Loucy (cell line): ENCODE data around the gene WWC1.

Experiments used
- H2AFZ ChIP-seq: fragments of 200-600 bp; sonication (generic); 2 replicates; pipeline ENCODE4 v1.6.0; 2016; ENCODE audit warnings: antibody characterized with exemption, mild to moderate bottlenecking, low read length, moderate library complexity
- H3F3A ChIP-seq: fragments of 200-600 bp; 2 replicates; pipeline ENCODE4 v1.6.0; 2016; ENCODE audit warnings: antibody characterized with exemption, low read depth, mild to moderate bottlenecking
- H3K27me3 ChIP-seq: fragments of 200-600 bp; sonication (generic); 2 replicates; pipeline ENCODE4 v1.6.1; 2014; ENCODE audit warnings: low read length, mild to moderate bottlenecking; ENCODE audit not compliant: insufficient read depth, poor library complexity, severe bottlenecking
- H3K36me3 ChIP-seq: fragments of 200-600 bp; sonication (generic); 2 replicates; pipeline ENCODE4 v1.6.1; 2016; ENCODE audit warnings: low read length; ENCODE audit not compliant: insufficient read depth
- H3K4me1 ChIP-seq: fragments of 200-600 bp; sonication (generic); 2 replicates; pipeline ENCODE4 v1.5.1; 2014; ENCODE audit warnings: low read length, mild to moderate bottlenecking; ENCODE audit not compliant: insufficient read depth, poor library complexity, severe bottlenecking
- H3K4me2 ChIP-seq: fragments of 200-600 bp; sonication (generic); 2 replicates; pipeline ENCODE4 v1.6.0; 2014; ENCODE audit warnings: antibody characterized with exemption, low read length, low read depth, mild to moderate bottlenecking; ENCODE audit not compliant: poor library complexity, severe bottlenecking
- H3K4me3 ChIP-seq: fragments of 200-600 bp; sonication (generic); 2 replicates; pipeline ENCODE4 v1.5.1; 2014; ENCODE audit warnings: low read length, mild to moderate bottlenecking, mixed read lengths; ENCODE audit not compliant: poor library complexity, severe bottlenecking
- H3K79me2 ChIP-seq: fragments of 200-600 bp; sonication (generic); 2 replicates; pipeline ENCODE4 v1.6.1; 2014; ENCODE audit warnings: low read length; ENCODE audit not compliant: insufficient read depth
- H3K9ac ChIP-seq: fragments of 200-600 bp; sonication (generic); 2 replicates; pipeline ENCODE4 v1.6.0; 2014; ENCODE audit warnings: mild to moderate bottlenecking, low read depth, low read length, moderate library complexity; ENCODE audit not compliant: poor library complexity, severe bottlenecking
- H3K9me2 ChIP-seq: fragments of 200-600 bp; sonication (generic); replicated peaks from 2 replicates; pipeline ENCODE4 v1.6.1; 2016; ENCODE audit warnings: low read depth, low read length, mixed read lengths
- H3K9me3 ChIP-seq: fragments of 200-600 bp; sonication (generic); 2 replicates; pipeline ENCODE4 v1.6.1; 2014; ENCODE audit warnings: mild to moderate bottlenecking, antibody characterized with exemption, low read length, low read depth; ENCODE audit not compliant: insufficient read depth
- H4K20me1 ChIP-seq: fragments of 200-600 bp; sonication (generic); 2 replicates; pipeline ENCODE4 v1.6.0; 2014; ENCODE audit warnings: antibody characterized with exemption, low read length, mild to moderate bottlenecking; ENCODE audit not compliant: insufficient read depth, poor library complexity, severe bottlenecking
- EZH2phosphoT487 ChIP-seq: fragments of 200-600 bp; IDR thresholded peaks from 2 replicates; pipeline ENCODE4 v1.6.1; 2018; ENCODE audit warnings: antibody characterized with exemption, mild to moderate bottlenecking, moderate library complexity, borderline replicate concordance
- TF ChIP-seq, protein P1 (sequence below): fragments of 200-600 bp; sonication (generic); conservative IDR thresholded peaks from 2 replicates; pipeline ENCODE4 v1.5.1; 2014; ENCODE audit warnings: mild to moderate bottlenecking, antibody characterized with exemption, low read length

WWC1 gene

DNA sequence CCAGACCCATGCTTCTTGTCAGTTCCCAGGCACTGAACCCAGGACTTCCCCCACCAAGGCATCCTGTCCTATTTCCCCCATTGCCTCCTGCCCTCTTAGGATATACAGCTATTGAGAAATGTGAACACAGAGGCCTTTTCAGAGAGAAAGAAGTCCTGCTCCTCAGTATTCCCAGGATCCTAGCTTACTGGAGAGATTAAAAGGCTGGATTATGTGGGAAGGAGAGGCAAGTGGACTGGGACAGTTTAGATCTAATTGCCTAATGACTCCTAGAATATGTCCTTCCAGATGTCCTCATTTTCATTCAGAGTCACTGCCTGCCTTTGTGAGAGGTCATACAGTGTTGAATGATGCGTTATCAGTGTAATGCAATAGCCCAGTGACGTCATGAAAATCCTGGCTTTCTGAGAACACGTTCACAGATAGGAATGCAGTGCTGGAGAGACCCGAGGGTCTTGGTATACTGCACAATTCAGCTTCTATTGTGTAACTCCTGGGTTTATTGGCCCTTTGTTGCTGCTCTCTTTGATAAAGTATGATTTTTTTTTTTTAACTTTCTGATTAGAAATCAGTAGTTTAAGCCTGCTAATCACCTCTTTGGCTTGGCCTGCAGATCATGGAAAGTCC, 26.2 kb downstream of the WWC1 start:
- H3K27me3 ChIP-seq: no peaks in the 10 kb centered on the region
- no peaks in the 10 kb centered on the region for H3K4me1 ChIP-seq
- no peak for TF ChIP-seq EZH2phosphoT487
- TF ChIP-seq, protein P1, sequence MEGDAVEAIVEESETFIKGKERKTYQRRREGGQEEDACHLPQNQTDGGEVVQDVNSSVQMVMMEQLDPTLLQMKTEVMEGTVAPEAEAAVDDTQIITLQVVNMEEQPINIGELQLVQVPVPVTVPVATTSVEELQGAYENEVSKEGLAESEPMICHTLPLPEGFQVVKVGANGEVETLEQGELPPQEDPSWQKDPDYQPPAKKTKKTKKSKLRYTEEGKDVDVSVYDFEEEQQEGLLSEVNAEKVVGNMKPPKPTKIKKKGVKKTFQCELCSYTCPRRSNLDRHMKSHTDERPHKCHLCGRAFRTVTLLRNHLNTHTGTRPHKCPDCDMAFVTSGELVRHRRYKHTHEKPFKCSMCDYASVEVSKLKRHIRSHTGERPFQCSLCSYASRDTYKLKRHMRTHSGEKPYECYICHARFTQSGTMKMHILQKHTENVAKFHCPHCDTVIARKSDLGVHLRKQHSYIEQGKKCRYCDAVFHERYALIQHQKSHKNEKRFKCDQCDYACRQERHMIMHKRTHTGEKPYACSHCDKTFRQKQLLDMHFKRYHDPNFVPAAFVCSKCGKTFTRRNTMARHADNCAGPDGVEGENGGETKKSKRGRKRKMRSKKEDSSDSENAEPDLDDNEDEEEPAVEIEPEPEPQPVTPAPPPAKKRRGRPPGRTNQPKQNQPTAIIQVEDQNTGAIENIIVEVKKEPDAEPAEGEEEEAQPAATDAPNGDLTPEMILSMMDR: no peak
- no peaks in the 10 kb centered on the region for H3F3A ChIP-seq
- H3K9ac ChIP-seq: no peak overlapping the region
- no peaks in the 10 kb centered on the region for H3K9me2 ChIP-seq
- H2AFZ ChIP-seq: no peak overlapping the region
- H4K20me1 ChIP-seq: no peaks in the 10 kb centered on the region
- no peaks in the 10 kb centered on the region for H3K79me2 ChIP-seq
- H3K4me3 ChIP-seq: no peak overlapping the region
- no peak overlapping the region for H3K4me2 ChIP-seq
- H3K36me3 ChIP-seq: no peaks in the 10 kb centered on the region
- H3K9me3 ChIP-seq: no peaks in the 10 kb centered on the region

DNA sequence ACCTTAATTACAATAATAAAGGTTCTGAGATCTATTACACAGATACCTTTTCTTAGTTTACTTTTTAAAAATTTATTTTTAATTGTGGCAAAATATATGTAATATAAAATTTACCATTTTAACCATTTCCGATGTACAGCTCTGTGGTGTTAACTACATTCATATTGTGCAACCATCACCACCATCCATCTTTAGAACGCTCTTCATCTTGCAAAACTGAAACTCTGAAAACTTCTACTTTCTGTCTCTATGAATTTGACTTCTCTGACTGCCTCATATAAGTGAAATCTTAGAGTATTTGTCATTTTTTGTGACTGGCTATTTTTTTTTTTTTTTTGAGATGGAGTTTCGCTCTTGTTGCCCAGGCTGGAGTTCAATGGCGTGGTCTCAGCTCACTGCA, 26.8 kb downstream of the WWC1 start:
- no peaks in the 10 kb centered on the region for H3K9me2 ChIP-seq
- no peak overlapping the region for H3K4me3 ChIP-seq
- H3K79me2 ChIP-seq: no peaks in the 10 kb centered on the region
- H2AFZ ChIP-seq: no peak overlapping the region
- H3K9ac ChIP-seq: no peak overlapping the region
- no peaks in the 10 kb centered on the region for H4K20me1 ChIP-seq
- no peaks in the 10 kb centered on the region for H3K9me3 ChIP-seq
- H3K4me1 ChIP-seq: no peaks in the 10 kb centered on the region
- H3K36me3 ChIP-seq: no peaks in the 10 kb centered on the region
- no peak overlapping the region for H3K4me2 ChIP-seq
- no peak for TF ChIP-seq EZH2phosphoT487
- TF ChIP-seq, protein P1: no peak
- no peaks in the 10 kb centered on the region for H3K27me3 ChIP-seq
- H3F3A ChIP-seq: no peaks in the 10 kb centered on the region

DNA sequence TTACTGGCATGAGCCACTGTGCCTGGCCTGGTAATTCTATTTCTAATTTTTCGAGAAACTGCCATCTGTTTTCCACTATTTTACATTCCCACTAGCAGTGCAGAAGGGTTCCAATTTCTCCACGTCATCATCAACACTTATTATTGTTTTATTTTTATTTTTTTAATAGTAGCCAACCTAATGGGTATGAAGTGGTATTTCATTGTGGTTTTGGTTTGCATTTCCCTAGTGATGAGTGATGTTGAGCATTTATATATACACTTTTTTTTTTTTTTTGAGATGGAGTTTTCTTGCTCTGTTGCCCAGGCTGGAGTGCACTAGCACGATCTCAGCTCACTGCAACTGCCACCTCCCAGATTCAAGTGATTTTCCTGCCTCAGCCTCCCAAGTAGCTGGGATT, 28.3 kb downstream of the WWC1 start:
- H2AFZ ChIP-seq: no peak overlapping the region
- no peaks in the 10 kb centered on the region for H3K4me1 ChIP-seq
- H4K20me1 ChIP-seq: no peaks in the 10 kb centered on the region
- no peaks in the 10 kb centered on the region for H3K36me3 ChIP-seq
- H3K9me2 ChIP-seq: no peaks in the 10 kb centered on the region
- no peaks in the 10 kb centered on the region for H3K27me3 ChIP-seq
- H3K4me3 ChIP-seq: no peak overlapping the region
- H3K9ac ChIP-seq: no peak overlapping the region
- H3K9me3 ChIP-seq: no peaks in the 10 kb centered on the region
- TF ChIP-seq EZH2phosphoT487: no peak
- TF ChIP-seq, protein P1: no peak
- no peak overlapping the region for H3K4me2 ChIP-seq
- H3K79me2 ChIP-seq: no peaks in the 10 kb centered on the region
- no peaks in the 10 kb centered on the region for H3F3A ChIP-seq
